ENCODE measurements around the gene TAF13.
"Not testable (repeated sequence)": the region's sequence is repeated elsewhere in the genome, so short reads cannot be mapped to it uniquely, and the experiment has no call there.

The TAF13 gene

DNA sequence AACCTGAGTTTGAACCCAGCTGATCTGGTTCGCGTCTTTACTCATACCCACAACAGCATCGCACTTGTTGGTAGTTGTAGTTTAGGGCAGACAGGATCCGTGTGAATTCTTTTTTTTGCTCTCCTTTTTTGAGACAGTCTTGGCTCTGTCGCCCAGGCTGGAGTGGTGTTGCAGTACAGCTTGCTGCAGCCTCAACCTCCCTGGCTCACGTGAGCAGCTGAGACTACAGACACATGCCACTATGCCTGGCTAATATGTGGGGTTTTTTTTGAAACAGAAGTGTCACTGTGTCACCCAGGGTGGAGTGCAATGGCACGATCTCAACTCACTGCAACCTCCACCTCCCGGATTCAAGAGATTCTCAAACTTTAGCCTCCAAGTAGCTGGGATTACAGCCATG, 7.9 kb downstream of the TAF13 start:
- no peak for DNase-seq (ENCODE audit: low spot score)
- TF ChIP-seq, protein P1, sequence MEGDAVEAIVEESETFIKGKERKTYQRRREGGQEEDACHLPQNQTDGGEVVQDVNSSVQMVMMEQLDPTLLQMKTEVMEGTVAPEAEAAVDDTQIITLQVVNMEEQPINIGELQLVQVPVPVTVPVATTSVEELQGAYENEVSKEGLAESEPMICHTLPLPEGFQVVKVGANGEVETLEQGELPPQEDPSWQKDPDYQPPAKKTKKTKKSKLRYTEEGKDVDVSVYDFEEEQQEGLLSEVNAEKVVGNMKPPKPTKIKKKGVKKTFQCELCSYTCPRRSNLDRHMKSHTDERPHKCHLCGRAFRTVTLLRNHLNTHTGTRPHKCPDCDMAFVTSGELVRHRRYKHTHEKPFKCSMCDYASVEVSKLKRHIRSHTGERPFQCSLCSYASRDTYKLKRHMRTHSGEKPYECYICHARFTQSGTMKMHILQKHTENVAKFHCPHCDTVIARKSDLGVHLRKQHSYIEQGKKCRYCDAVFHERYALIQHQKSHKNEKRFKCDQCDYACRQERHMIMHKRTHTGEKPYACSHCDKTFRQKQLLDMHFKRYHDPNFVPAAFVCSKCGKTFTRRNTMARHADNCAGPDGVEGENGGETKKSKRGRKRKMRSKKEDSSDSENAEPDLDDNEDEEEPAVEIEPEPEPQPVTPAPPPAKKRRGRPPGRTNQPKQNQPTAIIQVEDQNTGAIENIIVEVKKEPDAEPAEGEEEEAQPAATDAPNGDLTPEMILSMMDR (IDR thresholded peaks at IDR 0.05): no peak
- Histone ChIP-seq H3K27ac (no peak overlapping the region), H3K4me3 (no peak overlapping the region)

DNA sequence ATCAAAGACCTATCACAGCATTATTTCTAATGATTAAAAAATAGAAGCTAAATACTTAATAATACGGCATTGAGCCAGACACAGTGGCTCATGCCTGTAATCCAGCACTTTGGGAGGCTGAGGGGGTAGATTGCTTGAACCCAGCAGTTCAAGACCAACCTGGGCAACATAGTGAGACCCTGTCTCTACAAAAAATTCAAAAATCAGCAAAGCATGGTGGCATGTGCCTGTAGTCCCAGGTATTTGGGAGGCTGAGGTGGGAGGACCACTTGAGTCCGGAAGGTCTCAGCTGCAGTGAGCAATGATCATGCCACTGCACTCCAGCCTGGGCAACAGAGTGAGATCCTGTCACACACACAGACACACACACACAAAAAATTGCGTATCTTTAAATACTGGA, 10.7 kb downstream of the TAF13 start:
- TF ChIP-seq, protein P1 (IDR thresholded peaks at IDR 0.05): no peak
- H3K4me3 ChIP-seq: no peak overlapping the region
- DNase-seq (ENCODE audit: low spot score): no peak
- H3K27ac ChIP-seq: no peak overlapping the region

DNA sequence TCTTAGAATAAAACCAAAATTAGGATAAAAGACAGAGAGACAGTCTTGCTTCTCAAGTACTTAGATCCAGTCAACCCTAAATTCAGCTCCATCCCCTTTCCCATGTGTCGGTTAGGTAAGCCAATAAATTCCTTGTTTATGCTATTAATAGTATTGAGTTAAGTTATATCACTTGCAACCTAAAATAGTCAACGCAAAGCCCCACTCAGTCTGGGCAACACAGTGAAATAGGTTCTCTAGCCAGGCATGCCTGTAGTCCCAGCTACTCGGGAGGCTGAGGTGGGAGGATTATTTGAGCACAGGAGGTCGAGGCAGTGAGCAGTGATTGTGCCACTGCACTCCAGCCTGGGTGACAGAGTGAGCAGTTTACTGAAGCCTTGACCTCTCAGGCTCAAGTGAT, 14.6 kb downstream of the TAF13 start:
- Histone ChIP-seq H3K27ac (no peak overlapping the region), H3K4me3 (no peak overlapping the region)
- TF ChIP-seq, protein P1 (IDR thresholded peaks at IDR 0.05): no peak
- no peak for DNase-seq (ENCODE audit: low spot score)

DNA sequence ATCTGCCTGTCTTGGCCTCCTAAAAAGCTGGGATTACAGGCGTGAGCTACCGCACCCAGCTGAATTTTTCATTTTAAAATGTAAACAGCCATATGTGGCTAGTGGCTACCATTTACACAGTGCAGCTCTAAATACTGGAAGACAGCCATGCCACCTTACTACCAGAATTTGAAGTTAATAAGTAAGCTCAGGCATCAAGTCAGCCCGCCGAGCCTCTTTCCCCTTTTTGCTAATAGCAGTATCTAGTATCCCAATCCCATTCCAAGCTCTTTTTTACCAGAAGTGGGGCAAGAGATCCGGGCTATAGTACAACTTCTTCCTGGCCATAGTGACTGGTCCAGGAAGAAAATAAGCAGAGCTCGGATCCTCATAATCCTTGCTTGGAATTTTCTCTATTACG, 15.1 kb downstream of the TAF13 start:
- TF ChIP-seq, protein P1 (IDR thresholded peaks at IDR 0.05): no peak
- no peak for DNase-seq (ENCODE audit: low spot score)
- H3K4me3 ChIP-seq: no peak overlapping the region
- H3K27ac ChIP-seq: no peak overlapping the region

DNA sequence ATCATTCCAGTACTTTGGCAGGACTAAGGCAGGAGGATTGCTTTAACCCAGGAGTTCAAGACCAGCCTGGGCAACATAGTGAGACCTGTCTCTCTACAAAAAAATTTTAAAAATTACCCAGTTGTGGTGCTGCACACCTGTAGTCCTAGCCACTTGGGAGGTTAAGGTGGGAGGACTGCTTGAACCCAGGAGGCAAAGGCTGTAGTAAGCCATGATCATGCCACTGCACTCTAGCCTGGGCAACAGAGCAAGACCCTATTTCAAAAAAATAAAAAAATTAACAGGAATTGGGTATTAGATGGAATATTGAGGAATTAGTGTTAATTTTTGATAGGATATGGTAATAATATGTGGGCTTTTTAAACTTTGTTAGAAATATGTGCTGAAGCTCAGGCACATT, 16.8 kb downstream of the TAF13 start:
- DNase-seq (ENCODE audit: low spot score): no peak
- H3K27ac ChIP-seq: no peak overlapping the region
- H3K4me3 ChIP-seq: no peak overlapping the region
- TF ChIP-seq, protein P1 (IDR thresholded peaks at IDR 0.05): no peak

DNA sequence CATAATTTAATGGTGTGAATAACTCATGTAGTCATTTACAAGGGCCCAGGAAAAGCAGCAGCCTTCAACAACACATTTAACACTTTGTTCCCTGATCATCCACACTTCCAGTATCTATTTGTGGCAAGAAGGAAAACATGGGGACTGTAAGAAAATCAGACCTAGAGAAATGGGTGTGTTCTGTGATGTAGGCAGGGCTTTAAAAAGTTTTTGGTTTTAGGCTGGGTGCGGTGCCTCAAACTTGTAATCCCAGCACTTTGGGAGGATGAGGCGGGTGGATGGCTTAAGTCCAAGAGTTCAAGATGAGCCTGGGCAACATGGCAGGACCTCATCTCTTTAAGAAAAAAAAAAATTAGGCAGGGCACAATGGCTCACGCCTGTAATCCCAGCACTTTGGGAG, 19.7 kb downstream of the TAF13 start:
- Histone ChIP-seq H3K4me3 (no peak overlapping the region), H3K27ac (no peak overlapping the region)
- TF ChIP-seq, protein P1 (IDR thresholded peaks at IDR 0.05): no peak

DNA sequence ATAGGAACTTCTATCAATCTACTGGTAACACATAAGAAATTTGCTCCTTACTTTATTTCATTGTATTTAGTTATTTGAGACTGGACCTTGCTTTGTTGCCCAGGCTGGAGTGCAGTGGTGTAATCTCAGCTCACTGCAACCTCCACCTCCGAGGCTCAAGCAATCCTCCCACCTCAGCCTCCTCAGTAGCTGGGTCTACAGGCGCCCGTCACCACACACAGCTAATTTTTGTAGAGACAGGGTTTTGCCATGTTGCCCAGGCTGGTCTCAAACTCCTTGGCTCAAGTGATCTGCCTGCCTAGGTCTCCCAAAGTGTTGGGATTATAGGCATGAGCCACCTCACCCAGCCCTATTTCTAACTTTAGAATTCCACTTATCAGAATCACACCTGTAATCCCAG, 23.7 kb downstream of the TAF13 start:
- not testable (repeated sequence) for H3K27ac ChIP-seq; H3K4me3 ChIP-seq; DNase-seq (ENCODE audit: low spot score)

More for the DNA sequence above, 19.7 kb downstream of the TAF13 start:
- no peak for DNase-seq (ENCODE audit: low spot score)
